IMR-90 (cell line): Measurements from ENCODE around the gene EFNA5. TPM values are rescaled to one million over a fixed set of nuclear protein-coding genes. Genes with fewer than 3 reads are reported as not detected.

Experiments
- ATAC-seq: fragments of 200-7000 bp; cut with Tn5 transposase; 2 replicates; pipeline ENCODE4 v1.9.1; 2020; ENCODE audit warnings: low read depth, mild to moderate bottlenecking, moderate library complexity
- BruUV-seq: library from RNA; stranded (reverse); fragments of 400-500 nt; replicated peaks from 2 replicates; lab custom pipeline; 2021; lab: Mats Ljungman, UMichigan
- CTCF ChIA-PET: fragments of 300-600 bp; formaldehyde crosslinking; extraction: SDS; loops from one replicate; lab custom pipeline; 2021; ENCODE audit warnings: antibody characterized with exemption; lab: Yijun Ruan, JAX
- POLR2A ChIA-PET: fragments of 300-600 bp; sonication (Branson Sonifier 250); formaldehyde crosslinking; loops from one replicate; lab custom pipeline; 2022; ENCODE audit warnings: antibody characterized with exemption; ENCODE audit not compliant: unreplicated experiment; lab: Charles Lee
- DNase-seq: peaks from one replicate; pipeline ENCODE4 v3.0.0; 2013
- H2AFZ ChIP-seq: replicated peaks from 2 replicates; pipeline ENCODE3; 2013; ENCODE audit warnings: low read length, mild to moderate bottlenecking; ENCODE audit not compliant: poor library complexity
- H2AK5ac ChIP-seq: 2 replicates; pipeline ENCODE4 v1.6.1; 2013; ENCODE audit warnings: low read depth, low read length, inconsistent platforms
- H2AK9ac ChIP-seq: replicated peaks from 2 replicates; pipeline ENCODE3; 2013; ENCODE audit warnings: mild to moderate bottlenecking, low read depth, low read length, moderate library complexity; ENCODE audit not compliant: poor library complexity
- H2BK120ac ChIP-seq: 2 replicates; pipeline ENCODE4 v1.6.1; 2013; ENCODE audit warnings: low read depth, low read length, inconsistent platforms
- H2BK15ac ChIP-seq: 3 replicates; pipeline ENCODE4 v1.6.1; 2013; ENCODE audit warnings: low read depth, low read length, inconsistent platforms
- H2BK20ac ChIP-seq: 2 replicates; pipeline ENCODE4 v1.6.1; 2013; ENCODE audit warnings: low read depth, mild to moderate bottlenecking, inconsistent platforms, low read length, moderate library complexity
- H2BK5ac ChIP-seq: 2 replicates; pipeline ENCODE4 v1.6.1; 2013; ENCODE audit warnings: mild to moderate bottlenecking, low read depth, low read length, inconsistent platforms; ENCODE audit not compliant: poor library complexity, severe bottlenecking
- H3K14ac ChIP-seq: replicated peaks from 2 replicates; pipeline ENCODE4 v1.6.1; 2013; ENCODE audit warnings: low read depth, low read length, inconsistent platforms
- H3K18ac ChIP-seq: 2 replicates; pipeline ENCODE4 v1.6.1; 2013; ENCODE audit warnings: low read depth, low read length, control low read depth
- H3K23ac ChIP-seq: 2 replicates; pipeline ENCODE4 v1.6.1; 2013; ENCODE audit warnings: low read depth, low read length, inconsistent platforms
- H3K27ac ChIP-seq: 2 replicates; pipeline ENCODE4 v1.5.1; 2013; ENCODE audit warnings: mild to moderate bottlenecking, control low read depth, low read length; ENCODE audit not compliant: insufficient read depth
- H3K27me3 ChIP-seq: 2 replicates; pipeline ENCODE4 v1.6.1; 2013; ENCODE audit warnings: low read length; ENCODE audit not compliant: control insufficient read depth, insufficient read depth
- H3K36me3 ChIP-seq: 2 replicates; pipeline ENCODE4 v1.6.1; 2013; ENCODE audit warnings: low read length, mixed read lengths; ENCODE audit not compliant: control insufficient read depth, insufficient read depth
- H3K4ac ChIP-seq: 2 replicates; pipeline ENCODE4 v1.6.1; 2013; ENCODE audit warnings: low read depth, low read length, inconsistent platforms
- H3K4me1 ChIP-seq: 2 replicates; pipeline ENCODE4 v1.6.1; 2013; ENCODE audit warnings: low read length, mixed read lengths; ENCODE audit not compliant: control insufficient read depth, insufficient read depth
- H3K4me2 ChIP-seq: 2 replicates; pipeline ENCODE4 v1.6.1; 2013; ENCODE audit warnings: low read depth, mild to moderate bottlenecking, control low read depth, low read length, moderate library complexity
- H3K4me3 ChIP-seq: 2 replicates; pipeline ENCODE4 v1.5.1; 2013; ENCODE audit warnings: low read depth, mild to moderate bottlenecking, control low read depth, low read length, moderate library complexity; ENCODE audit not compliant: insufficient read depth
- H3K56ac ChIP-seq: 2 replicates; pipeline ENCODE4 v1.6.1; 2013; ENCODE audit warnings: low read length, inconsistent platforms; ENCODE audit not compliant: insufficient read depth; ENCODE audit errors: extremely low read depth
- H3K79me1 ChIP-seq, 2 experiments: 2 replicates each; pipeline ENCODE4 v1.6.1; 2013; ENCODE audit warnings: low read length in 2 of 2, inconsistent platforms in 1 of 2, low read depth in 1 of 2
- H3K9ac ChIP-seq: 2 replicates; pipeline ENCODE4 v1.6.1; 2013; ENCODE audit warnings: low read depth, low read length, control low read depth
- H3K9me1 ChIP-seq: 2 replicates; pipeline ENCODE4 v1.6.1; 2013; ENCODE audit warnings: low read length, inconsistent platforms; ENCODE audit not compliant: insufficient read depth
- H3K9me3 ChIP-seq: 2 replicates; pipeline ENCODE4 v1.6.1; 2013; ENCODE audit warnings: low read length; ENCODE audit not compliant: control insufficient read depth, insufficient read depth
- H4K20me1 ChIP-seq: 2 replicates; pipeline ENCODE4 v1.6.1; 2013; ENCODE audit warnings: low read length, inconsistent platforms; ENCODE audit not compliant: insufficient read depth
- H4K5ac ChIP-seq: 2 replicates; pipeline ENCODE4 v1.6.1; 2013; ENCODE audit warnings: mild to moderate bottlenecking, low read depth, low read length, control low read depth
- H4K8ac ChIP-seq, 2 experiments: 2 replicates each; pipeline ENCODE4 v1.6.1; 2013; ENCODE audit warnings: low read depth in 2 of 2, low read length in 2 of 2, control low read depth in 1 of 2, inconsistent platforms in 1 of 2
- H4K91ac ChIP-seq: 2 replicates; pipeline ENCODE4 v1.6.1; 2013; ENCODE audit warnings: low read depth, low read length, inconsistent platforms; ENCODE audit not compliant: insufficient read depth
- CEBPB ChIP-seq: IDR thresholded peaks from 2 replicates; pipeline ENCODE4 v1.6.1; 2012; ENCODE audit warnings: low read depth, low read length, improper control_type of control experiment
- ELK1 ChIP-seq: fragments of 150-350 bp; IDR thresholded peaks from 2 replicates; pipeline ENCODE4 v1.6.1; 2016; ENCODE audit warnings: low read depth, mild to moderate bottlenecking, low read length, moderate library complexity, borderline replicate concordance
- FOS ChIP-seq: fragments of 150-350 bp; IDR thresholded peaks from 2 replicates; pipeline ENCODE4 v1.6.1; 2016; ENCODE audit warnings: low read depth, low read length
- MAFK ChIP-seq: IDR thresholded peaks from 2 replicates; pipeline ENCODE4 v1.6.1; 2012; ENCODE audit warnings: low read depth, low read length, improper control_type of control experiment
- MAZ ChIP-seq: IDR thresholded peaks from 2 replicates; pipeline ENCODE4 v1.6.1; 2012; ENCODE audit warnings: low read depth, mild to moderate bottlenecking, low read length, improper control_type of control experiment, moderate library complexity, borderline replicate concordance
- MXI1 ChIP-seq: IDR thresholded peaks from 2 replicates; pipeline ENCODE4 v1.6.1; 2012; ENCODE audit warnings: low read depth, mild to moderate bottlenecking, low read length, moderate library complexity, borderline replicate concordance
- NFE2L2 ChIP-seq: fragments of 150-350 bp; IDR thresholded peaks from 2 replicates; pipeline ENCODE4 v1.6.1; 2016; ENCODE audit warnings: low read depth, mild to moderate bottlenecking, low read length
- RAD21 ChIP-seq: IDR thresholded peaks from 2 replicates; pipeline ENCODE4 v1.6.1; 2012; ENCODE audit warnings: low read length, improper control_type of control experiment
- SMC3 ChIP-seq: fragments of 150-350 bp; IDR thresholded peaks from 2 replicates; pipeline ENCODE4 v1.6.1; 2016; ENCODE audit warnings: low read depth, mild to moderate bottlenecking, antibody characterized with exemption, low read length, moderate library complexity
- WGBS, 2 experiments: methylation state at CpG; one replicate each; pipeline versions ENCODE4 v1.1.5 to v1.1.7; 2013; ENCODE audit warnings: missing lambda C conversion rate in 2 of 2; ENCODE audit not compliant: insufficient read length in 1 of 2; ENCODE audit errors: extremely low coverage in 2 of 2; 5-methylcytosine and 5-hydroxymethylcytosine counted together
- dilution Hi-C: fragments of 300-500 bp; cut with HindIII; formaldehyde crosslinking; loops from one replicate; pipeline ENCODE4 v1.14.3; 2018; ENCODE audit warnings: low sequenced_read_pairs; ENCODE audit not compliant: unreplicated experiment
- in situ Hi-C: fragments of 300-500 bp; cut with MboI; formaldehyde crosslinking; loops from 3 replicates; pipeline ENCODE4 v1.14.3; 2019; ENCODE audit warnings: low sequenced_read_pairs, inconsistent platforms, mixed read lengths
- intact Hi-C: fragments of 100-400 bp; cut with micrococcal nuclease; formaldehyde crosslinking; loops from 2 replicates; pipeline ENCODE4 v1.10.0; 2022
- polyA plus RNA-seq, 3 experiments: library from polyadenylated mRNA; depleted of rRNA; stranded (reverse); fragments of >200 nt; gene quantifications; 2 replicates each; pipeline ENCODE4 v1.2.3, GENCODE V29; 2012; ENCODE audit warnings: low replicate concordance in 1 of 3
- total RNA-seq: library from RNA; depleted of rRNA; stranded (reverse); fragments of >200 nt; gene quantifications from 2 replicates; pipeline ENCODE4 v1.2.3, GENCODE V29; 2012
- TF ChIP-seq, protein P1 (sequence below): fragments of 150-350 bp; IDR thresholded peaks from 2 replicates; pipeline ENCODE4 v1.6.1; 2017; ENCODE audit warnings: mild to moderate bottlenecking, antibody characterized with exemption, low read length, low read depth

The EFNA5 gene
- total and polyA plus RNA-seq, 2 of the 4 experiments (the other 2 are of a cell fraction): 1.5 to 1.6 TPM

- BruUV-seq: no TSS peak
Measured at GRCh38 chr5:107519900-107520354, 150.8 kb downstream of the EFNA5 start.

More at GRCh38 chr5:107519900-107520354, 150.8 kb downstream of the EFNA5 start:
- H3K4ac ChIP-seq: no peak overlapping the region
- H2BK20ac ChIP-seq: no peak overlapping the region
- no peak overlapping the region for H4K5ac ChIP-seq
- no peak overlapping the region for H2AK5ac ChIP-seq
- DNase-seq (peak; percentile 12), ATAC-seq (peak; percentile 21)
- H3K4me2 ChIP-seq: peak overlapping the region; percentile 64
- no CpG with 5 or more reads among the region's 6 CpGs for WGBS, 2 experiments
- H3K56ac ChIP-seq: no peak overlapping the region
- H3K36me3 ChIP-seq: no peaks in the 10 kb centered on the region
- no peak overlapping the region for H2AK9ac ChIP-seq
- 0 out of 2 replicates have a peak overlapping the region, but pooled peaks have one; percentile 3 for H3K14ac ChIP-seq
- H2AFZ ChIP-seq: peak overlapping the region; percentile 26
- H3K9me1 ChIP-seq: no peaks in the 10 kb centered on the region
- H3K9me3 ChIP-seq: no peaks in the 10 kb centered on the region
- CTCF ChIA-PET: interaction anchor here (0.6 kb wide), 1 partner anchor 335 kb away, joined by 3 read pairs; no protein-coding TSS in a partner anchor
- H3K23ac ChIP-seq: no peak overlapping the region
- H4K91ac ChIP-seq: no peak overlapping the region
- no peaks in the 10 kb centered on the region for H3K79me1 ChIP-seq
- no peaks in the 10 kb centered on the region for H4K20me1 ChIP-seq
- H3K18ac ChIP-seq: no peak overlapping the region
- in situ Hi-C loops: no loop called here
- POLR2A ChIA-PET: no interaction called here
- no peak overlapping the region for H2BK120ac ChIP-seq
- no peak overlapping the region for H2BK5ac ChIP-seq
- dilution Hi-C loops: no loop called here
- no peak overlapping the region for H3K9ac ChIP-seq
- no peak overlapping the region for H4K8ac ChIP-seq
- TF ChIP-seq CEBPB: no peak
- TF ChIP-seq FOS: no peak
- TF ChIP-seq NFE2L2: no peak
- TF ChIP-seq SMC3: no peak
- TF ChIP-seq MAFK: no peak
- TF ChIP-seq MAZ: no peak
- TF ChIP-seq RAD21: no peak
- TF ChIP-seq MXI1: no peak
- TF ChIP-seq ELK1: no peak
- TF ChIP-seq, protein P1, sequence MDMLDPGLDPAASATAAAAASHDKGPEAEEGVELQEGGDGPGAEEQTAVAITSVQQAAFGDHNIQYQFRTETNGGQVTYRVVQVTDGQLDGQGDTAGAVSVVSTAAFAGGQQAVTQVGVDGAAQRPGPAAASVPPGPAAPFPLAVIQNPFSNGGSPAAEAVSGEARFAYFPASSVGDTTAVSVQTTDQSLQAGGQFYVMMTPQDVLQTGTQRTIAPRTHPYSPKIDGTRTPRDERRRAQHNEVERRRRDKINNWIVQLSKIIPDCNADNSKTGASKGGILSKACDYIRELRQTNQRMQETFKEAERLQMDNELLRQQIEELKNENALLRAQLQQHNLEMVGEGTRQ: no peak
- no peak overlapping the region for H3K4me3 ChIP-seq
- intact Hi-C loops: no loop called here
- H3K27me3 ChIP-seq: no peaks in the 10 kb centered on the region
- no peak overlapping the region for H3K27ac ChIP-seq
- peaks cover 3% of the 10 kb centered on the region for H3K4me1 ChIP-seq
- no peak overlapping the region for H2BK15ac ChIP-seq
